DND-41 (cell line): ENCODE results near the gene SLC6A7.

Experiments
- EZH2 ChIP-seq: IDR thresholded peaks from 3 replicates; pipeline ENCODE4 v1.6.1; 2012; ENCODE audit warnings: borderline replicate concordance, low read depth, mild to moderate bottlenecking, moderate library complexity, low read length, inconsistent platforms; ENCODE audit not compliant: severe bottlenecking
- TF ChIP-seq, protein P1 (sequence below): IDR thresholded peaks from 2 replicates; pipeline ENCODE4 v1.5.1; 2012; ENCODE audit warnings: borderline replicate concordance, low read length, moderate library complexity, mild to moderate bottlenecking; ENCODE audit not compliant: poor library complexity, severe bottlenecking; ENCODE audit errors: extremely low read depth

DNA sequence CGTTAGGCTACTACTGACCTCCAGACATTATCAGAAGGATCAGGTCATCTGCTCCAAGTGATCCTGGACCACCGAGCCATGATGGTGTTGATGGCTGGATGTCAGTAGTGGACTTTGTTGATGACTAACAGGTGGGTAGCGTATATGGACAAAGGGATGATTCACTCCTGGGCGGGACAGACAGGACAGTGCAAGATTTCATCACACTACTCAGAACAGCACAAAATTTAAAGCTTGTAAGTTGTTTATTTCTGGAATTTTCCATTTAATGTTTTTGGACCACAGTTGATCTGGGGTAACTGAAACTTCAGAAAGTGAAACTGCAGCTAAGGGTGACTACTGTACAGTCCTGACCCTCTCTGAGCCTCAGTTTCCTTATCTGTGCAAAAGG lies 46.9 kb upstream of the SLC6A7 start:
- TF ChIP-seq, protein P1, sequence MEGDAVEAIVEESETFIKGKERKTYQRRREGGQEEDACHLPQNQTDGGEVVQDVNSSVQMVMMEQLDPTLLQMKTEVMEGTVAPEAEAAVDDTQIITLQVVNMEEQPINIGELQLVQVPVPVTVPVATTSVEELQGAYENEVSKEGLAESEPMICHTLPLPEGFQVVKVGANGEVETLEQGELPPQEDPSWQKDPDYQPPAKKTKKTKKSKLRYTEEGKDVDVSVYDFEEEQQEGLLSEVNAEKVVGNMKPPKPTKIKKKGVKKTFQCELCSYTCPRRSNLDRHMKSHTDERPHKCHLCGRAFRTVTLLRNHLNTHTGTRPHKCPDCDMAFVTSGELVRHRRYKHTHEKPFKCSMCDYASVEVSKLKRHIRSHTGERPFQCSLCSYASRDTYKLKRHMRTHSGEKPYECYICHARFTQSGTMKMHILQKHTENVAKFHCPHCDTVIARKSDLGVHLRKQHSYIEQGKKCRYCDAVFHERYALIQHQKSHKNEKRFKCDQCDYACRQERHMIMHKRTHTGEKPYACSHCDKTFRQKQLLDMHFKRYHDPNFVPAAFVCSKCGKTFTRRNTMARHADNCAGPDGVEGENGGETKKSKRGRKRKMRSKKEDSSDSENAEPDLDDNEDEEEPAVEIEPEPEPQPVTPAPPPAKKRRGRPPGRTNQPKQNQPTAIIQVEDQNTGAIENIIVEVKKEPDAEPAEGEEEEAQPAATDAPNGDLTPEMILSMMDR, result no peak
- TF ChIP-seq EZH2, result no peak
